Brain microvascular endothelial cell (primary cell): Measurements from ENCODE around the gene RPS8.
A peak's percentile ranks its signal among the peaks of the same experiment; 100 is the strongest.
"Not testable (repeated sequence)": the region's sequence is repeated elsewhere in the genome, so short reads cannot be mapped to it uniquely, and the experiment has no call there.

ENCODE experiments used
- DNase-seq: peaks from one replicate; pipeline ENCODE4 v3.0.0-alpha.2; 2020
- H3K27ac ChIP-seq: fragments of 250-450 bp; sonication (Bioruptor Pico); 2 replicates; pipeline ENCODE4 v1.5.1; 2020; ENCODE audit warnings: mild to moderate bottlenecking, moderate library complexity
- H3K27me3 ChIP-seq: fragments of 250-450 bp; sonication (Bioruptor Pico); replicated peaks from 2 replicates; pipeline ENCODE4 v1.5.1; 2020; ENCODE audit warnings: mild to moderate bottlenecking
- H3K36me3 ChIP-seq: fragments of 250-450 bp; sonication (Bioruptor Pico); replicated peaks from 2 replicates; pipeline ENCODE4 v1.5.1; 2020; ENCODE audit warnings: mild to moderate bottlenecking
- H3K4me3 ChIP-seq: 2 replicates; pipeline ENCODE4 v1.5.1; 2011; ENCODE audit warnings: low read depth, mild to moderate bottlenecking, control low read depth, low read length, moderate library complexity
- in situ Hi-C: cut with HindIII; loops from 2 replicates; pipeline ENCODE4 v1.10.0; 2017; ENCODE audit warnings: low sequenced_read_pairs, low pct_ligation_motif_present
- TF ChIP-seq, protein P1 (sequence below): IDR thresholded peaks from 2 replicates; pipeline ENCODE4 v1.5.1; 2011; ENCODE audit warnings: low read depth, mild to moderate bottlenecking, moderate library complexity, low read length, control low read depth, inconsistent platforms; ENCODE audit errors: missing control alignments

The RPS8 gene

GRCh38 chr1:44808938-44809917 lies 33.9 kb downstream of the RPS8 start:
- H3K4me3 ChIP-seq: peak overlapping the region; percentile 50
- in situ Hi-C loops: no loop called here
- DNase-seq: peak; percentile 77
- H3K27ac ChIP-seq: peak overlapping the region; percentile 99
- TF ChIP-seq, protein P1, sequence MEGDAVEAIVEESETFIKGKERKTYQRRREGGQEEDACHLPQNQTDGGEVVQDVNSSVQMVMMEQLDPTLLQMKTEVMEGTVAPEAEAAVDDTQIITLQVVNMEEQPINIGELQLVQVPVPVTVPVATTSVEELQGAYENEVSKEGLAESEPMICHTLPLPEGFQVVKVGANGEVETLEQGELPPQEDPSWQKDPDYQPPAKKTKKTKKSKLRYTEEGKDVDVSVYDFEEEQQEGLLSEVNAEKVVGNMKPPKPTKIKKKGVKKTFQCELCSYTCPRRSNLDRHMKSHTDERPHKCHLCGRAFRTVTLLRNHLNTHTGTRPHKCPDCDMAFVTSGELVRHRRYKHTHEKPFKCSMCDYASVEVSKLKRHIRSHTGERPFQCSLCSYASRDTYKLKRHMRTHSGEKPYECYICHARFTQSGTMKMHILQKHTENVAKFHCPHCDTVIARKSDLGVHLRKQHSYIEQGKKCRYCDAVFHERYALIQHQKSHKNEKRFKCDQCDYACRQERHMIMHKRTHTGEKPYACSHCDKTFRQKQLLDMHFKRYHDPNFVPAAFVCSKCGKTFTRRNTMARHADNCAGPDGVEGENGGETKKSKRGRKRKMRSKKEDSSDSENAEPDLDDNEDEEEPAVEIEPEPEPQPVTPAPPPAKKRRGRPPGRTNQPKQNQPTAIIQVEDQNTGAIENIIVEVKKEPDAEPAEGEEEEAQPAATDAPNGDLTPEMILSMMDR: peak; percentile 34
- peaks cover 40% of the 10 kb centered on the region for H3K36me3 ChIP-seq
- H3K27me3 ChIP-seq: no peaks in the 10 kb centered on the region

DNA sequence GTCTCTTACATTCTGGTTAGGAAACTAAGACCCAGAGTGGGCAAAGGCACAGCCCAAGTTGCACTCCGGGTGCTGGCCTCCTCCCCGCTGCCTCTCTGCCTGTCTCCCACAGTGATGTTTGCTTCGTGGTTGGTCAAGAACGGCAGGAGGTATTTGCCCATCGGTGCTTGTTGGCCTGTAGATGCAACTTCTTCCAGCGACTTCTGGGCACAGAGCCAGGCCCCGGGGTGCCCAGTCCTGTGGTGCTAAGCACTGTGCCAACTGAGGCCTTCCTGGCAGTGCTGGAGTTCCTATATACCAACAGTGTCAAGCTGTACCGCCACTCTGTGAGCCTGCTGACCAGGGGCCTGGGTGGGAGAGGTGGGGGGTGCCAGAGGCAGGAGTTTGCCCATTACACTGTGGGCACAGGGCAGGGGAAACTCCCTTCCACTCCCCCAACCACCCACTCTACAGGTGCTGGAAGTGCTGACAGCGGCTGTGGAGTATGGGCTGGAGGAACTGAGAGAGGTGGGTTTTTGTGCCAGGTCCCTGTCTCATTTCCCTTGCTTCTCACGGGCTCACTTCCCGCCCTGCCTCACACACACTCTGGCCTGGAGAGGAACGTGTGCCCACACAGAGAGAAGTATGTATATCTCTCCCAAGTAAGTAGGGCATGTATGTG lies 34.9 kb downstream of the RPS8 start:
- H3K4me3 ChIP-seq: peak overlapping the region; percentile 50
- in situ Hi-C loops: no loop called here
- H3K27me3 ChIP-seq: no peaks in the 10 kb centered on the region
- H3K36me3 ChIP-seq: peaks cover 38% of the 10 kb centered on the region
- peak overlapping the region; percentile 99 for H3K27ac ChIP-seq
- TF ChIP-seq, protein P1: no peak
- no peak for DNase-seq

- not testable (repeated sequence) for H3K4me3 ChIP-seq
These were observed 35.4 kb downstream of the RPS8 start for GRCh38 chr1:44810762-44811105.

DNA sequence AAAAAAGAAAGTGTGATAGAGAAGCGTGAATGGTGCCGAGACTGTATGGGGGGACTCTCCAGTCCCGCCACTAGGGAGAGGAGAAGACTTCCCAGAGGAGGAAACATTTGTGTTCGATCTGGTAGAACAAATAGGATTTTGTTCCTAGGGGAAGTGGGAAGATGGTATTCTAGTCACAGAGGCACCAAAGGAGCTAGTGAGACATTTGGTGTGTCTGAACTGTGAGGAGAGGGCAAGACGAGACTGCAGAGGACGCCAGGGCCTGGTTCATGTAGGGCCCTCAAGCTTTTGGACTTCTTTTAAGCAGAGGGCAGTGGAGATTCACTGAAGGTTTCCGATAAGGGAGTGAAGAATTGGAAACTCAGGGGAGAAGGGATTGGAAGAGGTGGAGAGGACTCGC lies 35.9 kb downstream of the RPS8 start:
- peaks cover 33% of the 10 kb centered on the region for H3K36me3 ChIP-seq
- in situ Hi-C loops: no loop called here
- H3K27ac ChIP-seq: peak overlapping the region; percentile 99
- no peaks in the 10 kb centered on the region for H3K27me3 ChIP-seq
- no peak for DNase-seq
- TF ChIP-seq, protein P1: peak; percentile 29
- no peak overlapping the region for H3K4me3 ChIP-seq

More at GRCh38 chr1:44810762-44811105, 35.4 kb downstream of the RPS8 start:
- Histone ChIP-seq H3K36me3 (peaks cover 36% of the 10 kb centered on the region), H3K27ac (peak overlapping the region; percentile 99)
- DNase-seq, H3K27me3 ChIP-seq, in situ Hi-C loops: not testable (repeated sequence)

DNA sequence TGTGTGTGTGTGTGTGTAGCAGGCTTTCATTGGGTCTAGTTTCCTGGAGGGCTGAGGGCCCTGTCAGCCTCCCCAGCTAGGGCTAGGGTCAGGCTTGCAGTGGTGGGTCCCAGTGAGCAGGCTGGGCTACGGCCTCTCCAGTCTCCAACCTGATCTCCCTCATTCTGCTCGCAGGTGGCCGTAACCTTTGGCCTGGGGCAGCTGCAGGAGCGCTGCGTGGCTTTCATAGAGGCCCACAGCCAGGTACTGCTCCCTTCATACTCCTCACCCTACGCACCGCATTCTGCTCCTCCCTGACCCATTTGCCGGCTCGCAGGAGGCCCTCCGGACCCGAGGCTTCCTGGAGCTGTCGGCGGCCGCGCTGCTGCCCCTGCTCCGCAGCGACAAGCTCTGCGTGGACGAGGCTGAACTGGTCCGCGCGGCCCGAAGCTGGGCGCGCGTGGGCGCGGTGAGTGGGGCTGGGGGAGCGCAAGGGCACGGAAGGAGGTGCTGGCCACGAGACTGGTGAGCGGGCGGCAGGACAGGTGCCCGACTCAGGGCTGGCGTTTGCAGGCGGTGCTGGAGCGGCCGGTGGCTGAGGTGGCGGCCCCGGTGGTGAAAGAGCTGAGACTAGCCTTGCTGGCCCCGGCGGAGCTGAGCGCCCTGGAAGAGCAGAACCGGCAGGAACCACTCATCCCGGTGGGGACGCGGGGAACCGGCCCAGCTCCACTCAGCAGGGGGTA lies 37.6 kb downstream of the RPS8 start:
- in situ Hi-C loops: no loop called here
- Histone ChIP-seq H3K27ac (peak overlapping the region; percentile 30), H3K4me3 (peak overlapping the region; percentile 29), H3K36me3 (peaks cover 24% of the 10 kb centered on the region), H3K27me3 (no peaks in the 10 kb centered on the region)
- DNase-seq: no peak
- TF ChIP-seq, protein P1: no peak

- H3K4me3 ChIP-seq, in situ Hi-C loops, DNase-seq, H3K27ac ChIP-seq, H3K27me3 ChIP-seq: not testable (repeated sequence)
- peaks cover 24% of the 10 kb centered on the region for H3K36me3 ChIP-seq
These were observed 40.6 kb downstream of the RPS8 start for GRCh38 chr1:44815926-44816325.
